ENCODE data around the gene OR8B4.

Gene OR8B4

DNA sequence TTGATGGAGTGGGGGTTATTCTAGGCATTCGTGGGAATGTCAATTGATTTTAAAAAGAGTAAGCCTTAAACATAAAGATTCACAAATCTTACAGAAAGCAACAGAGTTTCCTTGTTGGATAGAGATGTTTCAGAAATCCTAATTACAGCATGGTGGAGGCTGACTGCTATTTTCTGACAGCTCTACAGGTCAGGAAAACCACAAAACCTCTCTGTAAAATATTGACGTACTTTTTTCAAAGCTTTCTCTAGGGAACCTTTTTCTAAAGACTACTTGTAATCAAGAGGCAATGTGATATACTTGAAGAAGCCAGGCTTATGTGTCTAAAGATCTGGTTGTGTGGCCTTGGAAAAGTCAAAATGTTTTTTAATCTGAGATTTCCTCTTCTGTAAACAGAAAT is 29.9 kb upstream of the OR8B4 start:
- no peak for TF ChIP-seq ZNF8 (CRISPR knock-in tag; IDR thresholded peaks at IDR 0.05)
- TF ChIP-seq, protein P1, sequence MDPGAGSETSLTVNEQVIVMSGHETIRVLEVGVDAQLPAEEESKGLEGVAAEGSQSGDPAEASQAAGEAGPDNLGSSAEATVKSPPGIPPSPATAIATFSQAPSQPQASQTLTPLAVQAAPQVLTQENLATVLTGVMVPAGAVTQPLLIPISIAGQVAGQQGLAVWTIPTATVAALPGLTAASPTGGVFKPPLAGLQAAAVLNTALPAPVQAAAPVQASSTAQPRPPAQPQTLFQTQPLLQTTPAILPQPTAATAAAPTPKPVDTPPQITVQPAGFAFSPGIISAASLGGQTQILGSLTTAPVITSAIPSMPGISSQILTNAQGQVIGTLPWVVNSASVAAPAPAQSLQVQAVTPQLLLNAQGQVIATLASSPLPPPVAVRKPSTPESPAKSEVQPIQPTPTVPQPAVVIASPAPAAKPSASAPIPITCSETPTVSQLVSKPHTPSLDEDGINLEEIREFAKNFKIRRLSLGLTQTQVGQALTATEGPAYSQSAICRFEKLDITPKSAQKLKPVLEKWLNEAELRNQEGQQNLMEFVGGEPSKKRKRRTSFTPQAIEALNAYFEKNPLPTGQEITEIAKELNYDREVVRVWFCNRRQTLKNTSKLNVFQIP (CRISPR knock-in tag; IDR thresholded peaks at IDR 0.05; ENCODE audit: borderline replicate concordance, low read depth), result no peak
- TF ChIP-seq ZC3H10 (CRISPR knock-in tag; IDR thresholded peaks at IDR 0.05), result no peak
- TF ChIP-seq TCF4 (CRISPR knock-in tag; IDR thresholded peaks at IDR 0.05; ENCODE audit: borderline replicate concordance), result no peak
- TF ChIP-seq, protein P2, sequence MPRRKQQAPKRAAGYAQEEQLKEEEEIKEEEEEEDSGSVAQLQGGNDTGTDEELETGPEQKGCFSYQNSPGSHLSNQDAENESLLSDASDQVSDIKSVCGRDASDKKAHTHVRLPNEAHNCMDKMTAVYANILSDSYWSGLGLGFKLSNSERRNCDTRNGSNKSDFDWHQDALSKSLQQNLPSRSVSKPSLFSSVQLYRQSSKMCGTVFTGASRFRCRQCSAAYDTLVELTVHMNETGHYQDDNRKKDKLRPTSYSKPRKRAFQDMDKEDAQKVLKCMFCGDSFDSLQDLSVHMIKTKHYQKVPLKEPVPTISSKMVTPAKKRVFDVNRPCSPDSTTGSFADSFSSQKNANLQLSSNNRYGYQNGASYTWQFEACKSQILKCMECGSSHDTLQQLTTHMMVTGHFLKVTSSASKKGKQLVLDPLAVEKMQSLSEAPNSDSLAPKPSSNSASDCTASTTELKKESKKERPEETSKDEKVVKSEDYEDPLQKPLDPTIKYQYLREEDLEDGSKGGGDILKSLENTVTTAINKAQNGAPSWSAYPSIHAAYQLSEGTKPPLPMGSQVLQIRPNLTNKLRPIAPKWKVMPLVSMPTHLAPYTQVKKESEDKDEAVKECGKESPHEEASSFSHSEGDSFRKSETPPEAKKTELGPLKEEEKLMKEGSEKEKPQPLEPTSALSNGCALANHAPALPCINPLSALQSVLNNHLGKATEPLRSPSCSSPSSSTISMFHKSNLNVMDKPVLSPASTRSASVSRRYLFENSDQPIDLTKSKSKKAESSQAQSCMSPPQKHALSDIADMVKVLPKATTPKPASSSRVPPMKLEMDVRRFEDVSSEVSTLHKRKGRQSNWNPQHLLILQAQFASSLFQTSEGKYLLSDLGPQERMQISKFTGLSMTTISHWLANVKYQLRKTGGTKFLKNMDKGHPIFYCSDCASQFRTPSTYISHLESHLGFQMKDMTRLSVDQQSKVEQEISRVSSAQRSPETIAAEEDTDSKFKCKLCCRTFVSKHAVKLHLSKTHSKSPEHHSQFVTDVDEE (CRISPR knock-in tag; IDR thresholded peaks at IDR 0.05), result no peak
- TF ChIP-seq BACH2 (CRISPR knock-in tag; IDR thresholded peaks at IDR 0.05; ENCODE audit: borderline replicate concordance), result no peak
- no peak for TF ChIP-seq ZNF70 (CRISPR knock-in tag; IDR thresholded peaks at IDR 0.05)
- no peak for TF ChIP-seq RARB (CRISPR knock-in tag; IDR thresholded peaks at IDR 0.05)
- TF ChIP-seq ARNTL (CRISPR knock-in tag; IDR thresholded peaks at IDR 0.05; ENCODE audit: borderline replicate concordance, low read depth), result no peak
- no peak for TF ChIP-seq PPARA (CRISPR knock-in tag; IDR thresholded peaks at IDR 0.05; ENCODE audit: borderline replicate concordance)
- TF ChIP-seq CSRNP3 (CRISPR knock-in tag; IDR thresholded peaks at IDR 0.05), result no peak
- no peak for TF ChIP-seq OSR1 (CRISPR knock-in tag; IDR thresholded peaks at IDR 0.05)
- no peak for TF ChIP-seq ZFP3 (CRISPR knock-in tag; IDR thresholded peaks at IDR 0.05)
- TF ChIP-seq SNAI2 (CRISPR knock-in tag; IDR thresholded peaks at IDR 0.05), result no peak
- no peak for TF ChIP-seq ISL1 (CRISPR knock-in tag; IDR thresholded peaks at IDR 0.05)
- ATAC-seq, result no peak

DNA sequence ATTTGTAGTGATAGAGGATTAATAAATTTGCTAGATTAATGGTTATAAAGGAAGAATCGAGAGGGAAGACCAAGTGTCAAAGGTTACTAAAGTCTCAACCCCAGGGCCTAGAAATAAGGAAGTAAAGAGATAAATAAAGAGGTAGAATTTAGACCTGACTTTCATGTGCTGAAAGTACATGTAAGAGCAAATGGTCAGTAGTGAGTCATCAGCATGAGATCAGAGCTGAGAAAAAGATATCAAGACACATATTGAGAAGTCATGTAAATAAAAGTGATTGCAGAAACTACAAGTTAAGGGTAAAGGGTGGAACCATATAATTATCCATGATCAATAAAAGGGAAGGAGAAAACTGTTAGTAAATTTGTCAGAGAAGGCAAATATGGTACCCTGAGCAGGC is 22.2 kb upstream of the OR8B4 start:
- TF ChIP-seq ZFP30 (CRISPR knock-in tag; IDR thresholded peaks at IDR 0.05) (no peak), ARNTL (CRISPR knock-in tag; IDR thresholded peaks at IDR 0.05; ENCODE audit: borderline replicate concordance, low read depth) (no peak), ZNF565 (CRISPR knock-in tag; conservative IDR thresholded peaks at IDR 0.05; ENCODE audit: low read depth) (no peak), BACH2 (CRISPR knock-in tag; IDR thresholded peaks at IDR 0.05; ENCODE audit: borderline replicate concordance) (no peak), TOX (CRISPR knock-in tag; IDR thresholded peaks at IDR 0.05; ENCODE audit: borderline replicate concordance) (no peak), RARB (CRISPR knock-in tag; IDR thresholded peaks at IDR 0.05) (no peak), CSRNP3 (CRISPR knock-in tag; IDR thresholded peaks at IDR 0.05) (no peak), PPARA (CRISPR knock-in tag; IDR thresholded peaks at IDR 0.05; ENCODE audit: borderline replicate concordance) (no peak), OSR1 (CRISPR knock-in tag; IDR thresholded peaks at IDR 0.05) (no peak), GLIS3 (CRISPR knock-in tag; IDR thresholded peaks at IDR 0.05) (no peak), SNAI2 (CRISPR knock-in tag; IDR thresholded peaks at IDR 0.05) (no peak)
- TF ChIP-seq, protein P1 (CRISPR knock-in tag; IDR thresholded peaks at IDR 0.05; ENCODE audit: borderline replicate concordance, low read depth), result no peak
- TF ChIP-seq, protein P3, sequence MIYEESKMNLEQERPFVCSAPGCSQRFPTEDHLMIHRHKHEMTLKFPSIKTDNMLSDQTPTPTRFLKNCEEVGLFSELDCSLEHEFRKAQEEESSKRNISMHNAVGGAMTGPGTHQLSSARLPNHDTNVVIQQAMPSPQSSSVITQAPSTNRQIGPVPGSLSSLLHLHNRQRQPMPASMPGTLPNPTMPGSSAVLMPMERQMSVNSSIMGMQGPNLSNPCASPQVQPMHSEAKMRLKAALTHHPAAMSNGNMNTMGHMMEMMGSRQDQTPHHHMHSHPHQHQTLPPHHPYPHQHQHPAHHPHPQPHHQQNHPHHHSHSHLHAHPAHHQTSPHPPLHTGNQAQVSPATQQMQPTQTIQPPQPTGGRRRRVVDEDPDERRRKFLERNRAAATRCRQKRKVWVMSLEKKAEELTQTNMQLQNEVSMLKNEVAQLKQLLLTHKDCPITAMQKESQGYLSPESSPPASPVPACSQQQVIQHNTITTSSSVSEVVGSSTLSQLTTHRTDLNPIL (CRISPR knock-in tag; IDR thresholded peaks at IDR 0.05; ENCODE audit: low read depth), result no peak
- no peak for ATAC-seq

All from SK-N-SH treated with all-trans-retinoic acid at 6 μM for 48 hours (cell line).